SK-N-SH (cell line): ENCODE data around the gene RPL28.

Experiments used
- CTCF ChIP-seq: fragments of 200-600 bp; sonication (generic); IDR thresholded peaks from 2 replicates; pipeline ENCODE4 v1.6.1; 2017; ENCODE audit warnings: antibody characterized with exemption, mild to moderate bottlenecking, moderate library complexity
- FOXM1 ChIP-seq: IDR thresholded peaks from 2 replicates; pipeline ENCODE4 v1.4.0; 2012; ENCODE audit warnings: low read depth, mild to moderate bottlenecking
- MAX ChIP-seq: IDR thresholded peaks from 2 replicates; pipeline ENCODE4 v1.4.0; 2012; ENCODE audit warnings: low read depth
- POLR2AphosphoS5 ChIP-seq: IDR thresholded peaks from 2 replicates; pipeline ENCODE4 v1.6.1; 2012; ENCODE audit warnings: low read depth, low read length
- RFX5 ChIP-seq: IDR thresholded peaks from 2 replicates; pipeline ENCODE4 v1.6.1; 2012; ENCODE audit warnings: mild to moderate bottlenecking, improper control_type of control experiment, low read length
- TEAD4 ChIP-seq: IDR thresholded peaks from 2 replicates; pipeline ENCODE4 v1.4.0; 2012; ENCODE audit warnings: mild to moderate bottlenecking, borderline replicate concordance; ENCODE audit not compliant: insufficient read depth
- YY1 ChIP-seq: IDR thresholded peaks from 2 replicates; pipeline ENCODE4 v1.4.0; 2012; ENCODE audit warnings: low read depth, mild to moderate bottlenecking
- TF ChIP-seq, protein P1 (sequence below): IDR thresholded peaks from 2 replicates; pipeline ENCODE4 v1.4.0; 2012; ENCODE audit warnings: low read depth, borderline replicate concordance

GRCh38 chr19:55424518-55424917 is 38.8 kb downstream of the RPL28 start:
- no peak for TF ChIP-seq YY1
- TF ChIP-seq FOXM1: no peak
- TF ChIP-seq RFX5: no peak
- no peak for TF ChIP-seq POLR2AphosphoS5
- no peak for TF ChIP-seq MAX
- TF ChIP-seq TEAD4: no peak
- TF ChIP-seq CTCF: no peak
- TF ChIP-seq, protein P1, sequence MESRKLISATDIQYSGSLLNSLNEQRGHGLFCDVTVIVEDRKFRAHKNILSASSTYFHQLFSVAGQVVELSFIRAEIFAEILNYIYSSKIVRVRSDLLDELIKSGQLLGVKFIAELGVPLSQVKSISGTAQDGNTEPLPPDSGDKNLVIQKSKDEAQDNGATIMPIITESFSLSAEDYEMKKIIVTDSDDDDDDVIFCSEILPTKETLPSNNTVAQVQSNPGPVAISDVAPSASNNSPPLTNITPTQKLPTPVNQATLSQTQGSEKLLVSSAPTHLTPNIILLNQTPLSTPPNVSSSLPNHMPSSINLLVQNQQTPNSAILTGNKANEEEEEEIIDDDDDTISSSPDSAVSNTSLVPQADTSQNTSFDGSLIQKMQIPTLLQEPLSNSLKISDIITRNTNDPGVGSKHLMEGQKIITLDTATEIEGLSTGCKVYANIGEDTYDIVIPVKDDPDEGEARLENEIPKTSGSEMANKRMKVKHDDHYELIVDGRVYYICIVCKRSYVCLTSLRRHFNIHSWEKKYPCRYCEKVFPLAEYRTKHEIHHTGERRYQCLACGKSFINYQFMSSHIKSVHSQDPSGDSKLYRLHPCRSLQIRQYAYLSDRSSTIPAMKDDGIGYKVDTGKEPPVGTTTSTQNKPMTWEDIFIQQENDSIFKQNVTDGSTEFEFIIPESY: no peak
